ENCODE results near the gene PHACTR2. TPM values are rescaled to one million over a fixed set of nuclear protein-coding genes. Genes with fewer than 3 reads are reported as not detected.

PHACTR2 gene
- total RNA-seq, 5 donors from 2014 or later (not counting 1 experiment from before 2014, with no cell fraction given): 31.9 to 50.3 (median 36.7) TPM

GRCh38 chr6:143762126-143762525, 84.4 kb downstream of the PHACTR2 start:
- ChIA-PET CTCF (no interaction called here), POLR2A (no interaction called here)
- Mint-ChIP-seq H3K4me3 (no peak overlapping the region), H3K4me1 (peaks cover 17 to 26% (median 21%) of the 10 kb centered on the region in 3 donors), H3K27ac (no peak overlapping the region), H3K9me3 (no peaks in the 10 kb centered on the region), H3K36me3 (peaks cover 71% of the 10 kb centered on the region), H3K27me3 (no peaks in the 10 kb centered on the region)
- Histone ChIP-seq H3K4me3 (ENCODE audit: control insufficient read depth in 1 of 2, extremely low read depth in 1 of 2, low read length in 1 of 2) (no peak overlapping the region), H3K27ac (ENCODE audit: low read length) (no peak overlapping the region), H3K9me3 (no peaks in the 10 kb centered on the region), H3K36me3 (ENCODE audit: control insufficient read depth in 2 of 2, extremely low read depth in 1 of 2, insufficient read depth in 1 of 2, low read length in 1 of 2) (peaks cover 0 to 16% of the 10 kb centered on the region in 2 donors), H3K4me1 (ENCODE audit: control insufficient read depth in 1 of 2, extremely low read depth in 1 of 2, insufficient read depth in 2 of 2, low read length in 2 of 2) (no peaks in the 10 kb centered on the region), H3K27me3 (replicated peaks in 1 of 2; ENCODE audit: control insufficient read depth in 2 of 2, extremely low read depth in 1 of 2, insufficient read depth in 2 of 2, low read length in 1 of 2) (no peaks in the 10 kb centered on the region)
- 60% methylated on average over 1 of the region's 3 CpGs for WGBS (ENCODE audit: insufficient coverage)
- DNase-seq (no peak), ATAC-seq (replicated peaks in 1 of 4) (no peak)

DNA sequence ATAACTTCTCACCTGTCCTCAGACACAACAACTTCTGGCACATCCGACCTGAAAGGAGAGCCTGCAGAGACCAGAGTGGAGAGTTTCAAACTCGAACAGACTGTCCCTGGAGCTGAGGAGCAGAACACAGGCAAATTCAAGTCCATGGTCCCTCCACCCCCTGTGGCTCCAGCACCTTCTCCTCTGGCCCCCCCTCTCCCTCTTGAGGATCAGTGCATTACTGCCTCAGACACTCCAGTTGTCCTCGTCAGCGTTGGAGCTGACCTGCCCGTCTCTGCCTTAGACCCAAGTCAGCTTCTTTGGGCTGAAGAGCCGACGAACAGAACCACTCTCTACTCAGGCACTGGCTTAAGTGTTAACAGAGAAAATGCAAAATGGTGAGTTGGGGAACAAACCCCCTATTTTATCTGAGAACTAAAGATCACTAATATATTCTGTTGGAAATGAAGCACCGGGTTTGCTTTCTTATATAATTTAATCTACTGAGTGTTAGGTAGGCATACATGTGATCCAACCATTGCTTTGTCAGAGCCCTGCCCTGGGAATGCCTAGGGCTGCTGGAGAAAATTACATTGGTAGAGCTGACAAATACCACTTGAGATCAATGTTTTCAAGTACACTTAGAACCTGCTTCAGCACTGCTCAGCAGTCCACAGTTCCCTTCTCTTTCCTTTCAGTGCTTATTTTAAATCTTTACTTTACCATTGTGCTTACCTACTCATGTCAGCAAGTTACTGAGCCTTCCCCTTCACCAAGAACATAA, 87.8 kb downstream of the PHACTR2 start:
- Histone ChIP-seq H3K27me3 (replicated peaks in 1 of 2; ENCODE audit: control insufficient read depth in 2 of 2, extremely low read depth in 1 of 2, insufficient read depth in 2 of 2, low read length in 1 of 2) (no peaks in the 10 kb centered on the region), H3K36me3 (ENCODE audit: control insufficient read depth in 2 of 2, extremely low read depth in 1 of 2, insufficient read depth in 1 of 2, low read length in 1 of 2) (peaks cover 0 to 16% of the 10 kb centered on the region in 2 donors), H3K27ac (ENCODE audit: low read length) (no peak overlapping the region), H3K4me1 (ENCODE audit: control insufficient read depth in 1 of 2, extremely low read depth in 1 of 2, insufficient read depth in 2 of 2, low read length in 2 of 2) (no peaks in the 10 kb centered on the region), H3K9me3 (no peaks in the 10 kb centered on the region), H3K4me3 (ENCODE audit: control insufficient read depth in 1 of 2, extremely low read depth in 1 of 2, low read length in 1 of 2) (no peak overlapping the region)
- Mint-ChIP-seq H3K9me3 (no peaks in the 10 kb centered on the region), H3K27me3 (no peaks in the 10 kb centered on the region), H3K27ac (no peak overlapping the region), H3K4me1 (peaks cover 0 to under 1% (median 0%) of the 10 kb centered on the region in 3 donors), H3K4me3 (no peak overlapping the region), H3K36me3 (peaks cover 68% of the 10 kb centered on the region)
- WGBS (ENCODE audit: insufficient coverage): 100% methylated on average over 2 of the region's 8 CpGs
- ChIA-PET POLR2A (no interaction called here), CTCF (no interaction called here)
- no peak for ATAC-seq (replicated peaks in 1 of 4)
- DNase-seq: no peak

DNA sequence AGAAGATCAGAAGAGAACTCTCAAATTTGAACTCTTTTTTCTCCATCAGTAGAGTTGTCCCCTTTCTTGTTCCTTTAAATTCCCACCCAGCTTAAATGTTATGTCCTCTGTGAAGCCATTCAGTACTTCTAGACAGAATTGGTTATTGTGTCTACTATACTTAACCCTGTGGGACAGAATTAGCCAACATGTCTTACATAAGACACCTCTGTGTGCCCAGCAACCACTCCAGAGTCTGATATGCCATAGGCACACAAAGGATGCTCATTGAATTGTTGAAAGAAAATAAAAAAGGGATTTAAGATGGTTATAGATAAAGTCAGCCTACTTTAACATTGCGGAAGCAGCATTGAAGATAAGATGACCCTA, 88.4 kb downstream of the PHACTR2 start:
- H3K4me1 ChIP-seq (ENCODE audit: control insufficient read depth in 1 of 2, extremely low read depth in 1 of 2, insufficient read depth in 2 of 2, low read length in 2 of 2): no peaks in the 10 kb centered on the region
- no CpG with 5 or more reads among the region's 1 CpG for WGBS (ENCODE audit: insufficient coverage)
- Mint-ChIP-seq H3K36me3 (peaks cover 65% of the 10 kb centered on the region), H3K27ac (no peak overlapping the region), H3K4me3 (no peak overlapping the region), H3K4me1 (no peaks in the 10 kb centered on the region), H3K27me3 (no peaks in the 10 kb centered on the region), H3K9me3 (no peaks in the 10 kb centered on the region)
- no peak for DNase-seq
- H3K4me3 ChIP-seq (ENCODE audit: control insufficient read depth in 1 of 2, extremely low read depth in 1 of 2, low read length in 1 of 2): no peak overlapping the region
- peaks cover 0 to 16% of the 10 kb centered on the region in 2 donors for H3K36me3 ChIP-seq (ENCODE audit: control insufficient read depth in 2 of 2, extremely low read depth in 1 of 2, insufficient read depth in 1 of 2, low read length in 1 of 2)
- no peaks in the 10 kb centered on the region for H3K27me3 ChIP-seq (replicated peaks in 1 of 2; ENCODE audit: control insufficient read depth in 2 of 2, extremely low read depth in 1 of 2, insufficient read depth in 2 of 2, low read length in 1 of 2)
- CTCF ChIA-PET: no interaction called here
- H3K9me3 ChIP-seq: no peaks in the 10 kb centered on the region
- no peak overlapping the region for H3K27ac ChIP-seq (ENCODE audit: low read length)
- ATAC-seq (replicated peaks in 1 of 4): no peak
- POLR2A ChIA-PET: no interaction called here

DNA sequence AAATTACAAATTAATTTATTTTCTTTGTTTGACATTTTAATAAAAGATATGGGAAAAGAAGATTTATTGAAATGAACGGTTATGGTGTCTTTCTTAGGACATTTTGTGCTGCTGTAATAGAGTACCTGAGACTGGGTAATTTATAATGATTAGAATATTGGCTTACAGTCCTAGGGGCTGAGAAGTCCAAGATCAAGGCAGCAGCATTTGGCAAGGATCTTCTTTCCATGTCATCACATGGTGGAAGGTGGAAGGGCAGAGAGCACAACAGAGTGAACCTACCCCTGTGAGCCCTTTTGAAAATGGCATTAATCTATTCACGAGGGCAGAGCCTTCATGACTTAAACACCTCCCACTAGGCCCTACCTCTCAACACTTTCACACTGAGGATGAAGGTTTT, 89.7 kb downstream of the PHACTR2 start:
- no peak overlapping the region for H3K27ac ChIP-seq (ENCODE audit: low read length)
- no CpG with 5 or more reads among the region's 2 CpGs for WGBS (ENCODE audit: insufficient coverage)
- H3K36me3 ChIP-seq (ENCODE audit: control insufficient read depth in 2 of 2, extremely low read depth in 1 of 2, insufficient read depth in 1 of 2, low read length in 1 of 2): peaks cover 0 to 22% of the 10 kb centered on the region in 2 donors
- DNase-seq: no peak
- ChIA-PET POLR2A (no interaction called here), CTCF (interaction anchor here in 1 of 2 donors (0.6 kb wide), 1 partner anchor 1579 kb away, joined by 7 read pairs; no protein-coding TSS in a partner anchor)
- Mint-ChIP-seq H3K4me3 (no peak overlapping the region), H3K27ac (no peak overlapping the region), H3K27me3 (no peaks in the 10 kb centered on the region), H3K36me3 (peaks cover 65% of the 10 kb centered on the region), H3K9me3 (no peaks in the 10 kb centered on the region), H3K4me1 (no peaks in the 10 kb centered on the region)
- no peak for ATAC-seq (replicated peaks in 1 of 4)
- H3K9me3 ChIP-seq: no peaks in the 10 kb centered on the region
- no peak overlapping the region for H3K4me3 ChIP-seq (ENCODE audit: control insufficient read depth in 1 of 2, extremely low read depth in 1 of 2, low read length in 1 of 2)
- H3K4me1 ChIP-seq (ENCODE audit: control insufficient read depth in 1 of 2, extremely low read depth in 1 of 2, insufficient read depth in 2 of 2, low read length in 2 of 2): no peaks in the 10 kb centered on the region
- no peaks in the 10 kb centered on the region for H3K27me3 ChIP-seq (replicated peaks in 1 of 2; ENCODE audit: control insufficient read depth in 2 of 2, extremely low read depth in 1 of 2, insufficient read depth in 2 of 2, low read length in 1 of 2)

GRCh38 chr6:143772116-143773086, 94.6 kb downstream of the PHACTR2 start:
- Mint-ChIP-seq H3K4me3 (no peak overlapping the region), H3K9me3 (no peaks in the 10 kb centered on the region), H3K27me3 (no peaks in the 10 kb centered on the region), H3K27ac (no peak overlapping the region), H3K36me3 (peaks cover 57% of the 10 kb centered on the region), H3K4me1 (no peaks in the 10 kb centered on the region)
- H3K27ac ChIP-seq (ENCODE audit: low read length): no peak overlapping the region
- H3K9me3 ChIP-seq: no peaks in the 10 kb centered on the region
- ChIA-PET POLR2A (no interaction called here), CTCF (no interaction called here)
- H3K36me3 ChIP-seq (ENCODE audit: control insufficient read depth in 2 of 2, extremely low read depth in 1 of 2, insufficient read depth in 1 of 2, low read length in 1 of 2): peaks cover 0 to 30% of the 10 kb centered on the region in 2 donors
- H3K27me3 ChIP-seq (replicated peaks in 1 of 2; ENCODE audit: control insufficient read depth in 2 of 2, extremely low read depth in 1 of 2, insufficient read depth in 2 of 2, low read length in 1 of 2): no peaks in the 10 kb centered on the region
- WGBS (ENCODE audit: insufficient coverage): 94% methylated on average over 6 of the region's 16 CpGs
- no peak overlapping the region for H3K4me3 ChIP-seq (ENCODE audit: control insufficient read depth in 1 of 2, extremely low read depth in 1 of 2, low read length in 1 of 2)
- ATAC-seq (replicated peaks in 1 of 4) (no peak), DNase-seq (no peak)
- H3K4me1 ChIP-seq (ENCODE audit: control insufficient read depth in 1 of 2, extremely low read depth in 1 of 2, insufficient read depth in 2 of 2, low read length in 2 of 2): no peaks in the 10 kb centered on the region

DNA sequence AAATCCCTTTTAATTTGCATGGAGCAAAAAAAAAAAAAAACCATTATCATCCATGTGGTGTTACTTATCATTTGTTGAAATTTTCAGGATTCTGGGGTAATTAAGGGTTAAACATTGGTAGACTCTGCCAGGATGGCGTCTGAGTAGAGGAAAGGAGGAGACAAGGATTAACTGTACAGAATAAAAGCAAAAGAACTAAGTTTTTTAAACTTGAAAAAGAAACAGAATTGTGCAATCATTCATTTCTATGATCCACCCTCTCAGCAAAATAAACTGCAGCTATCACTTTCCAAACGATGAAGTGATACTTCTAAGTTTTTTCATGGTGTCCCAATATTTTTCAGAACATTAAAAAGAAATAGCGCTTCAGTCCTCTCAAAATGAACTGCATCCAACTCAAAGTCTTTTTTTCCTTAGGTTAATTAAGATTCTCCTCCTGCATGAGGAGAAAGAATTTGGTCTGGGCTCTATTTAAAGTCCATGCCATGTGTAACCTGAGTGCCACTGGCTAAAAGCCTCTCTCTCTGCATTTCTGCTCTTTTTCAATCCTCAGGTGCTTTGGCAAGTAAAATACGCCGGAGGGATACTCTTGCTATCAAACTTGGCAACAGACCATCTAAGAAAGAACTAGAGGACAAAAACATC, 95.9 kb downstream of the PHACTR2 start:
- Histone ChIP-seq H3K9me3 (no peaks in the 10 kb centered on the region), H3K4me3 (ENCODE audit: control insufficient read depth in 1 of 2, extremely low read depth in 1 of 2, low read length in 1 of 2) (no peak overlapping the region), H3K27me3 (replicated peaks in 1 of 2; ENCODE audit: control insufficient read depth in 2 of 2, extremely low read depth in 1 of 2, insufficient read depth in 2 of 2, low read length in 1 of 2) (no peaks in the 10 kb centered on the region), H3K36me3 (ENCODE audit: control insufficient read depth in 2 of 2, extremely low read depth in 1 of 2, insufficient read depth in 1 of 2, low read length in 1 of 2) (peaks cover 0 to 32% of the 10 kb centered on the region in 2 donors), H3K4me1 (ENCODE audit: control insufficient read depth in 1 of 2, extremely low read depth in 1 of 2, insufficient read depth in 2 of 2, low read length in 2 of 2) (no peaks in the 10 kb centered on the region), H3K27ac (ENCODE audit: low read length) (no peak overlapping the region)
- Mint-ChIP-seq H3K4me1 (no peaks in the 10 kb centered on the region), H3K36me3 (peaks cover 60% of the 10 kb centered on the region), H3K4me3 (no peak overlapping the region), H3K27ac (no peak overlapping the region), H3K27me3 (no peaks in the 10 kb centered on the region), H3K9me3 (no peaks in the 10 kb centered on the region)
- ATAC-seq (replicated peaks in 1 of 4) (no peak), DNase-seq (no peak)
- WGBS (ENCODE audit: insufficient coverage): 100% methylated on average over 3 of the region's 5 CpGs
- CTCF ChIA-PET: no interaction called here
- POLR2A ChIA-PET: no interaction called here

Measured in T-cell (primary cell).